ENCODE results near the gene UBR3.

- TF ChIP-seq CTCF (conservative IDR thresholded peaks at IDR 0.05; ENCODE audit: low read depth in 2 of 2) (peak; percentile 35 to 40; a peak in 3 of 4 replicates), POLR2AphosphoS5 (IDR thresholded peaks at IDR 0.05; ENCODE audit: low read depth) (no peak), ETS1 (IDR thresholded peaks at IDR 0.05) (no peak), EZH2 (IDR thresholded peaks at IDR 0.05; ENCODE audit: low read depth, unreplicated experiment) (no peak), ZNF114 (CRISPR knock-in tag; IDR thresholded peaks at IDR 0.05) (no peak), JUNB (IDR thresholded peaks at IDR 0.05; ENCODE audit: unreplicated experiment) (no peak), REST (IDR thresholded peaks at IDR 0.05; ENCODE audit: unreplicated experiment) (no peak), CREB1 (CRISPR knock-in tag; IDR thresholded peaks at IDR 0.05; ENCODE audit: low read depth) (no peak), EZH2phosphoT487 (IDR thresholded peaks at IDR 0.05; ENCODE audit: unreplicated experiment) (no peak), ZNF462 (CRISPR knock-in tag; IDR thresholded peaks at IDR 0.05) (no peak), NANOG (IDR thresholded peaks at IDR 0.05; ENCODE audit: borderline replicate concordance) (no peak)
Observed at GRCh38 chr2:170123593-170123992, 296.3 kb downstream of the UBR3 start.

Data from GM23338 (cell line).